Measurements from ENCODE around the gene OR2AP1.
"Not testable (repeated sequence)": the region's sequence is repeated elsewhere in the genome, so short reads cannot be mapped to it uniquely, and the experiment has no call there.

The OR2AP1 gene

DNA sequence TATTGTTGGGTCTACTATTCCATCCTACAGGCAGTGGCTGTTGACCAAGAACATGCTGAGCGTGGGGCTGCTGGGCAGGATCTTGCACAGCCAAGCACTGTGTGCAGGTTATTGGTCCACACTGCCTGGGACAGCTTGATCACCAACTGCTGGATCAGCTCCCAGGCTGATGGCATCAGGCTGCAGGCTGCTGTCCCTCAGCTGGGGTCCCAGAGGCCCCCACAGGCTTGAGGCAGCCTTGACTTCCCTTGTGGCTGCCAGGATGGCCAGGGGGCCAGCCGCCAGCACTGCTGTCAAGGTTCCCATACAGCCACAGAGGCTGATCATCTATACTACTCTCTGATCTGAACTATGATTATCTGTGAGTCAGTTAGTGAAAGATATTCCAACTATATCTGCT lies 9.8 kb downstream of the OR2AP1 start:
- no peaks in the 10 kb centered on the region for H3K36me3 ChIP-seq
- no peak overlapping the region for H3K27ac ChIP-seq
- peaks cover 0 to 5% (median 0%) of the 10 kb centered on the region in 3 donors for H3K9me3 ChIP-seq
- TF ChIP-seq, protein P1, sequence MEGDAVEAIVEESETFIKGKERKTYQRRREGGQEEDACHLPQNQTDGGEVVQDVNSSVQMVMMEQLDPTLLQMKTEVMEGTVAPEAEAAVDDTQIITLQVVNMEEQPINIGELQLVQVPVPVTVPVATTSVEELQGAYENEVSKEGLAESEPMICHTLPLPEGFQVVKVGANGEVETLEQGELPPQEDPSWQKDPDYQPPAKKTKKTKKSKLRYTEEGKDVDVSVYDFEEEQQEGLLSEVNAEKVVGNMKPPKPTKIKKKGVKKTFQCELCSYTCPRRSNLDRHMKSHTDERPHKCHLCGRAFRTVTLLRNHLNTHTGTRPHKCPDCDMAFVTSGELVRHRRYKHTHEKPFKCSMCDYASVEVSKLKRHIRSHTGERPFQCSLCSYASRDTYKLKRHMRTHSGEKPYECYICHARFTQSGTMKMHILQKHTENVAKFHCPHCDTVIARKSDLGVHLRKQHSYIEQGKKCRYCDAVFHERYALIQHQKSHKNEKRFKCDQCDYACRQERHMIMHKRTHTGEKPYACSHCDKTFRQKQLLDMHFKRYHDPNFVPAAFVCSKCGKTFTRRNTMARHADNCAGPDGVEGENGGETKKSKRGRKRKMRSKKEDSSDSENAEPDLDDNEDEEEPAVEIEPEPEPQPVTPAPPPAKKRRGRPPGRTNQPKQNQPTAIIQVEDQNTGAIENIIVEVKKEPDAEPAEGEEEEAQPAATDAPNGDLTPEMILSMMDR (IDR thresholded peaks at IDR 0.05), result no peak
- H3K4me3 ChIP-seq, result no peak overlapping the region
- DNase-seq, result no peak
- H3K27me3 ChIP-seq, result no peaks in the 10 kb centered on the region
- H3K4me1 ChIP-seq, result no peaks in the 10 kb centered on the region
- intact Hi-C loops (cut with DNase I; ENCODE audit: low total_unique reads), result no loop called here

DNA sequence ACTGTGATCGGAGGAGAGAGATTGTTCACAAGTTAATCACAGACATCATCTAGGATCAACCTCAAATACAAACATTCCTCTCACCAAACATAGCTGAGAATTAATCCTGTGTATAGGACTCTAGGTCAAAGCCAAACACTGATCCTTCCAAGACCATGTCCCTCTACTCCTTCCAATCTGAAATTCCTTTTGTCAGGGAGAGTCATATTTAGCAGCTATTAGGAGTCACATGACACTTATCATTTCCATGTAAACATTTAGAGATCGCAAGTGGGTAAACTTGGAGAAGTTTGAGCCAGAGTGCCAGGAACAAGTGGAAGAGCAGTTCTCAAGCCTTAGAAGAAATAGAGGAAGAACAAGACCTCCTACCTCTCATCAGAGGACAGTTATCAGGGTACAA lies 13.5 kb downstream of the OR2AP1 start:
- TF ChIP-seq, protein P1 (IDR thresholded peaks at IDR 0.05), result no peak
- no peaks in the 10 kb centered on the region for H3K27me3 ChIP-seq
- H3K27ac ChIP-seq, result no peak overlapping the region
- no peaks in the 10 kb centered on the region for H3K4me1 ChIP-seq
- intact Hi-C loops (cut with DNase I; ENCODE audit: low total_unique reads), result no loop called here
- peaks cover 0 to 5% (median 0%) of the 10 kb centered on the region in 3 donors for H3K9me3 ChIP-seq
- no peak overlapping the region for H3K4me3 ChIP-seq
- no peak for DNase-seq
- H3K36me3 ChIP-seq, result no peaks in the 10 kb centered on the region

DNA sequence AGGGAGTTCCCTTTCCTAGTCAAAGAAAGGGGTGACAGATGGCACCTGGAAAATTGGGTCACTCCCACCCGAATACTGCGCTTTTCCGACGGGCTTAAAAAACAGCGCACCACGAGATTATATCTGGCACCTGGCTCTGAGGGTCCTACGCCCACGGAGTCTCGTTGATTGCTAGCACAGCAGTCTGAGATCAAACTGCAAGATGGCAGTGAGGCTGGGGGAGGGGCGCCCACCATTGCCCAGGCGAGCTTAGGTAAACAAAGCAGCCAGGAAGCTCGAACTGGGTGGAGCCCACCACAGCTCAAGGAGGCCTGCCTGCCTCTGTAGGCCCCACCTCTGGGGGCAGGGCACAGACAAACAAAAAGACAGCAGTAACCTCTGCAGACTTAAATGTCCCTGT lies 17.9 kb downstream of the OR2AP1 start:
- intact Hi-C loops (cut with DNase I; ENCODE audit: low total_unique reads); H3K9me3 ChIP-seq; H3K27me3 ChIP-seq; H3K27ac ChIP-seq; H3K36me3 ChIP-seq; H3K4me1 ChIP-seq; DNase-seq; H3K4me3 ChIP-seq: not testable (repeated sequence)

DNA sequence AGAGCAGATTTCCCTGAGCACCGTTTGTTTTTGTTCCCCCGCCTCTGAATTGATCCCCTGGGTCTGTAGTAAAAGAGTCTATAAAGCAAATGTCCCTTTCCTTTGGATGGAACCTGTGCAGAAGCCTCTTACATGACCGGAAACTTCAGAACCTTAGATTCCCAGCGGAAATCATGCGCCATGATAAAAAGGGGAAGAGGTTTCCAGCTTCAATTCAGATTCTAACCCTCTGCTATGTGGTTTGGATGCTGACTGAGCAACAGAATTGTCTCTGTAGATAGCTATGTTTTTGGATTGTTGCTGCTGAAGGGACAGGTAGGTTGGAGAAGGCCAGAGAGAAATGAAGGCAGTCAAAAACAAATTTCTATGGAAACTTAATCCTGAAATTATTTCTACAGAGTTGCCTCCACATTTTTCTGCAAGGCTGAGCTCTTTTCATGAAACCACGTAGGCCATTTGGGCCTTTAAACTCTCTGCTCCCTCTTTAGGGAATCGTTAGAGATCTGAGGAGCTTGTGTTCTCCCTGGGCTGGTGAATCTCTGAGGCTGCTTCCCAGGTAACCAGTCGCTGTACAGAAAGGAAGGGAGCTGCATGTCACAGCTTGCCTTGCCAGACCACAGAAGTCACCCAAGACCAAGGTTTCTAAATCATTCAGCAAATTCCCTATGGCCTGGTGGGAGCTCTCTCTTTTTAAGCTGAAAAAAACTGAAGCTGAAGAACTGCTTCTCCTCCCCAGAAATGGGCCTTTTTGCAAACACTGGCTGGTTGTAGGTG lies 35.7 kb downstream of the OR2AP1 start:
- H3K36me3 ChIP-seq, result no peaks in the 10 kb centered on the region
- no peak for DNase-seq
- intact Hi-C loops (cut with DNase I; ENCODE audit: low total_unique reads), result no loop called here
- TF ChIP-seq, protein P1 (IDR thresholded peaks at IDR 0.05), result no peak
- no peaks in the 10 kb centered on the region for H3K4me1 ChIP-seq
- H3K27ac ChIP-seq, result no peak overlapping the region
- no peak overlapping the region for H3K4me3 ChIP-seq
- no peaks in the 10 kb centered on the region for H3K9me3 ChIP-seq
- no peaks in the 10 kb centered on the region for H3K27me3 ChIP-seq

DNA sequence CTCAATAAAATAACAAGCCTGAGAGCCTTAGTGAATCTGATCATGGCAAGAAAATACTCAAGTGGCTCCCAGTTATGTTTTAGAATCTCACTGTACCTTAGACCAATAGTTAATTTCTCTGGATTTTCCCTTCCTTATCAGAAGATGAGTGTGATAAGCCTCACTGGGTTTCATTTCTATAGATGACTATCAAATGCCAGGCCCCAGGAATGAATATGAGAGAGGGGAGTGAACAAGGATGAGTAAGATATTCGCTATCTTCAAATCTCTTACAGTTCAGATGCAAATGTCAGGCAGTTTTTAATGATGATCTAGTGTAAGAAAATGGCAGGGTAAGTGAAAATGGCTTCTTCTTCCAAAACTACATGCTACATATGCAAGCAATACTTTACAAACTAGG lies 38.3 kb downstream of the OR2AP1 start:
- H3K36me3 ChIP-seq, result no peaks in the 10 kb centered on the region
- H3K9me3 ChIP-seq, result peaks cover 0 to 13% (median 9%) of the 10 kb centered on the region in 3 donors
- intact Hi-C loops (cut with DNase I; ENCODE audit: low total_unique reads), result no loop called here
- no peak for DNase-seq
- H3K4me3 ChIP-seq, result no peak overlapping the region
- H3K27me3 ChIP-seq, result no peaks in the 10 kb centered on the region
- H3K4me1 ChIP-seq, result no peaks in the 10 kb centered on the region
- no peak overlapping the region for H3K27ac ChIP-seq
- TF ChIP-seq, protein P1 (IDR thresholded peaks at IDR 0.05), result no peak

DNA sequence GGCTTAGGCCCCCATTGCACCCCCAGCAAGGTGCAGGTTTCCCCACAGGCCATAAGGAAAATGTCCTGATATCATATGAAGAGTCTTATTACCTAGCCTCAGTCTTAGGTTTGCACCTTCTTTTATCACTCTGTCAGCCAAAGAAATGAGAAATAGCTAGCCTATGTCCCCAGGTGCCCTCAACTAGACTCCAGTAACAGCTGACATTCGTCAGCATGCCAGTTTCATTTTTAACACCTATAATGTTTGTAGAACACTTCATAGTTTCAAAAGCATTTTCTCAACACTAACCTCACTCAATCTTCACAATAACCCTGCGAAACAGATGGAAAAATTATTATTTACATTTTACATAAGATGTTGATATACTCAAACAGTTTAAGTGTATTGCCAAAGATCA lies 40.4 kb downstream of the OR2AP1 start:
- intact Hi-C loops (cut with DNase I; ENCODE audit: low total_unique reads), result loop anchor here (1.0 kb wide), 1 partner anchor 17 kb away; no protein-coding TSS in a partner anchor

More for the DNA sequence above, 40.4 kb downstream of the OR2AP1 start:
- H3K9me3 ChIP-seq, result peaks cover 0 to 26% (median 16%) of the 10 kb centered on the region in 3 donors
- H3K4me1 ChIP-seq, result no peaks in the 10 kb centered on the region
- no peaks in the 10 kb centered on the region for H3K36me3 ChIP-seq
- no peaks in the 10 kb centered on the region for H3K27me3 ChIP-seq
- no peak for DNase-seq
- no peak overlapping the region for H3K4me3 ChIP-seq
- no peak overlapping the region for H3K27ac ChIP-seq
- TF ChIP-seq, protein P1 (IDR thresholded peaks at IDR 0.05), result no peak

Data from tibial artery (tissue), 4 donors.